Right lobe of liver (tissue), 4 donors: ENCODE measurements around the gene PACRG.

Experiments
- CTCF ChIP-seq, 4 donors: fragments of 200-600 bp in 3 of 4; fragments of 450-650 bp in 1 of 4; IDR thresholded peaks; one replicate each; pipeline versions ENCODE4 v1.5.1 to v1.8.0; 2016 to 2022; ENCODE audit warnings: antibody characterized with exemption in 4 of 4, mild to moderate bottlenecking in 2 of 4
- POLR2A ChIP-seq: fragments of 450-650 bp; IDR thresholded peaks from one replicate; pipeline ENCODE4 v1.6.1; 2017; ENCODE audit warnings: antibody characterized with exemption, mild to moderate bottlenecking
- donor health status: DM: no; HTN: no; CAD: no.
- donor health status: DM: no; HTN: no; CAD: no.
- donor health status: DM: no; HTN: yes; CAD: no.

GRCh38 chr6:162887981-162888689 lies 160.4 kb downstream of the PACRG start:
- TF ChIP-seq CTCF (IDR thresholded peaks at IDR 0.05) = no peak
- TF ChIP-seq POLR2A = no peak
